NCI-H1092 treated with DMSO at 0.1 percent for 48 hours (cell line): ENCODE data around the gene GAK.

ENCODE experiments used
- DNase-seq: peaks from one replicate; lab custom pipeline; 2025; lab: John Stamatoyannopoulos, UW

The GAK gene

DNA sequence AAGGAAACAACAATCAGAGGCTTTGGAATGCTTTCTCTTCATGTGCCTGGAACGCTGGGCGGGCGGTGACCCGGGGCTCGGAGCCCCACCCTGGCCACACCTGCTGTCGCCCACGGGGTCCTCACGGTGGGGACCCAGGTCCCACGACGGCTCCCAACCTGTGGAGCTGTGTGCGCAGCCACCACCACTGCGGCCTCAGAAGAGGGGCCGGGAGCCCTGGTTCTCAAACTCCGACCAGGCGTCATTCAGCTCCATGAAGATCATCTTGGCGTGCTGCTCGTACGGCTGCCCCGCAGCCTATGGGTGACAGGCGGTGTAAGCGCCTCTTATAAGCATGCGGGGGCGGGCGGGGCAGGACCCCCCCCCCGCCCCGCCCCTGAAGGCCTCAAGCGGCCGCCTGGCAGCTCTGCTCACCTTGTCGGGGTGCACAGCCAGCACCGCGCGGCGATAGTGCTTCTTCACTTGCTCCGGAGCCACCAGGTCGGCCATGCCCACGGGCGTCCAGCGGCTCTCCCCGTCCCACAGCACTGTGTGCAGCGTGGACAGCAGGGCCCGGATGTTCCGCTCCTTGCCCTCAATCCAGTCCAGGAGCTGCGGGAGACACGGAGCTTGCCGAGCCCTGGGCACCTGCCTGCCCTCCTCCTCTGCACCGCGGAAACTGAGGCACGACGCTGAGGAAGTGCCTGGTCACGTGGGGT, 82.5 kb downstream of the GAK start:
- DNase-seq = no peak

GRCh38 chr4:848803-849477, 83.2 kb downstream of the GAK start:
- no peak for DNase-seq

GRCh38 chr4:848307-848691, 83.8 kb downstream of the GAK start:
- DNase-seq = no peak

- DNase-seq = no peak
These were observed 86.3 kb downstream of the GAK start for GRCh38 chr4:845836-846251.

GRCh38 chr4:845233-845835, 86.8 kb downstream of the GAK start:
- no peak for DNase-seq

- no peak for DNase-seq
These were observed 87.3 kb downstream of the GAK start for GRCh38 chr4:844752-845232.

- no peak for DNase-seq
These were observed 92.3 kb downstream of the GAK start for GRCh38 chr4:839675-840443.

- DNase-seq = no peak
These were observed 94.3 kb downstream of the GAK start for GRCh38 chr4:837772-838171.

DNA sequence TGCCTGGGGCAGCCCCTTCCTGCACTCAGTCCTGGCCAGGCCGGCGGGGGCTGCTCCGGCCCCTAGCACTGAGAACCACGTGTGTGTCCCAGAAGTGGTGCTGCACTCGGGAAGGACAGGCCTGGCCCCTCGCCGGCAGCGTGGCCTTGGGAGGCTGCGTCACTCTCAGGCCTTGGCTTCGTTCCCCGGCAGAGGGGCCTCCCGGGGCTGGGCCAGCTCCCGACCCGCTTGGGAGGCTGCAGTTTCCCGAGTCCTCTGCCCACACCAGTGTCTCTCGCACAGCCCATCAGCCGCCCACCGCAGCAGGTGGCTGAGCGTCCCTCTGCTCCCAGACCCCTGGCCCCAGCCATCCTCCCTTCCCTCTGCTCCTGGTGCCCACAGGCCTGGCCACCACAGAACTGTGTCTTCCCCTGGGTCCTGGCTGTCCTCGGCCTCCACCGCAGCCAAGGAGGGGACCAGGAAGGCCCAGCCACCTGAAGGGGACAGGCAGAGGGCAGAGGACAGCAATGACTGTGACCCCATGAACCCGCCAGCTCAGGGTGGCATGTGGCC, 95.3 kb downstream of the GAK start:
- DNase-seq = no peak

- no peak for DNase-seq
These were observed 96.1 kb downstream of the GAK start for GRCh38 chr4:836003-836511.

DNA sequence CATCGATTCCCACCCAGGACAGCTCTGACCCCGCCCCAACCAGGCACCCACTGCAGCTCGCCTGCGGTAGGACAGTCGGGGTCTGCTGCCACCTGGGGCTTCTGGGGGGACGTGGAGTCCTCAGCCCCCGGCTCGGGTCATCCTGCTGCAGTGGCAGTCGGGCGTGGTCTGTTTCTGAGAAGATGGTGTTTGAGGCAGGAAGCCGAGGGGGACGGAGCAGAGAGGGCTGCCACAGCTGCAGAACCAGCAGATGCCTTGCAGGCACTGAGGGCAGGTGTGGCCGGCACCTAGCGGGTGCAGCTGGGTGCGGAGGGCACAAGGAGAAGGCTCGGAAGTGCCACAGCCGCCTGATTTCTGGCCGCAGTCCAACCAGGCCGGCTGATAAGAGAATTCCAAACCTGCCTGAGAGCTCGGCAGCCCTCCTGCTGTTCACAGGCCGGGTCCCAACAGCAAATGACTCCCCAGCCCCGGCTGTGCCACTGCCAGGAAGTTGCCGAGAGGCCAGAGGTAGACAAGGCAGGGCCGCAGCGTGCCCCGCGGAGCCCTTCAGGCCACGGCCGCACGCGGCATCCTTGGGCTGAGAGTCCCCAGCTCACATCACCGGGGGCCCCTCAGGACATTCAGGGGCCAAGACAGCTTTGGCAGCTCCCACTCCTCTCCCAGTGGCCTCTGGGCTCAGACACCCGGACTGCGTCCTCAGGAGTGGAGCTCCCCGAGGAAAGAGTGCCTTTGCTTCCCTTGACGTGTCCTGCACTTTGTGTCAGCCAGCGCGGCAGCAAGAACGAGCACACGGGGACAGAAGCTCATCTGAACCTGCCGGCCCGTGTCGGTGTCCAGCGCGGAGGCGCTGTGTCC, 96.7 kb downstream of the GAK start:
- DNase-seq = peak; percentile 53

DNA sequence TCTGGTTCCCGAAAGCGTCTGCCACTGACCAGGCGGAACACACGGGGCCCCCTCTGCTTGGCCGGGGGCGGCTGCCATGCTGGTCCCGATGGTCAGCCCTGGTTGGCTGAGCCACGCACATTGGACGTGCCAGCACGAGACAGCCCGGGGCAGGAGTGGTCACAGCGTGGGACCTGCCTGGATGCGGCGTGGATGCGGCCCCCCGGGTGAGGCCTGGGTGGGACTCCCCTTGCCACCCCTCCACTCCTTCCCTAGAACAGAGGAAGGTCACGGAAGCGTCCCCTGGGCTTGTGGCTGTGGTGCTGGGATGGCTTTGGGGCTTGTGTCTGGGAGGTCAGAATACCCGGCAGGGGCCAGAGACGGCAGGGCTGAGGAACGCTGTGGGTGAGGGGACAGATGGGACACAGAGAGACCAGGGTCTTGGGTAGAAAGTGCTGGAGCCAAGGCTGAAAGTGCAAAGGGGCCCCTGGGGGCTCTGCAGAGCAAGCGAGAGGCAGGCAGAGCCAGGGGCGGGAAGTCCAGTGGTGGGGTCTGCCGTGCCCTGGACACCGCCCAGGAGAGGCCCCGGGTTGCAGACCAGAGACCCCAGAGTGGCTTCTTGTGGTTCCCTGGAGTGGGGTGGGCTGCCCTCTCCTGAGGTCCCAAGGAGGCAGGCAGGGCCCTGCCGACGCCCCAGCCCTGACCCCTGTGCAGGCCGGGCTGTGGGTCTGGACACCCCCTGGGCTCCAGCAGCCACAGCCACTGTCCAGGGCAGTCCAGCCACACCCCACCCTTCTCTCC, 97.6 kb downstream of the GAK start:
- DNase-seq = no peak

DNA sequence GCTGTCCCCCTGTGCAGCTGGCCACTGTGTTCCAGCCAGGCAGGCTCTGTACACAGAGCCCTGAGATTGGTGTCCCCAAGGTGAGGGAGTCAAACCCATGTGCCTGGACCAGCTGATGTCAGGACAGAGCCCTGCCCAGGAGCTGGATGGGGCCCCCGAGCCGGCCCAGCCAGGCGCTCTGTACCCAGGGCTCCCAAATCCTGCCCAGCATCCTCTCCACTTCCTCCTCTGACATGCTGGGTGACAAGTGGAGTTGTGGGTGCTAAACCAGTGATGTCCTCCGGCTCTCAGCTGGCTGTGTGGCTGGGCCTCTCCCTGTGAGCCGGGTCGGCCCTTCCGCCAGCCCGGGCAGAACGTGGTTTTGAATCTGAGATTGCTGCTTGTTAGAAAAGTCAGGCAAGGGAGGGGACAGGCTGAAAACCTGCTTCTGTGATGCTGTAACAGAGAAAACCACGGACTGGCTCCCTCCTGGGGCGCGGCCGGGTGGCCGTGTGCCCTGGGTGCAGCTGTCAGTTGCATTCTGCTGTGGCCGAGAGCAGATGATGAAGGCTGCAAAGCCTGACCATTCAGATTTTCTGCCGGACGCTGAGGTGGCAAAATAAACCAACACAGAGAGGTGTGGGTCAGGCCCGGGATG, 98.3 kb downstream of the GAK start:
- DNase-seq = no peak

- no peak for DNase-seq
These were observed 99.0 kb downstream of the GAK start for GRCh38 chr4:833156-833555.

DNA sequence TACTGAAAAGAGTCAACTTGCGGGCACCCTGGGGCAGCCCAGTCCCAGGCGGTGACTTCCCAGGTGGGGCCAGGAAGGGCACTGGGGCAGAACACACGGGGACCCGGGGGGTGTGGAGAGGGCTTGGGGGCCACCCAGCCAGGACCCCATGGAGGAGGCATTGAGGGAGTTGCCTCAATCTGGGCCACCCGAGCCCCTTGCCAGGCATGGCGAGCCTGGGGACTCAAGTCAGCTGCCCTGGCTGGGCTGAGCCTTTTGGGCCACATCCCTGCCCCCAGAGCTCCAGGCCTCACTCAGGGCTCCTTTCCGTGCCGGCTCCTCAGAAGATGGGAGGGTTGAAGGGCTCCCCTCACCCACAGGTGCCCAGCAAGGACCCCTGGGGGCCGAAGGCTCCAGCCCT, 99.6 kb downstream of the GAK start:
- no peak for DNase-seq

GRCh38 chr4:832108-832507, 100.0 kb downstream of the GAK start:
- no peak for DNase-seq

DNA sequence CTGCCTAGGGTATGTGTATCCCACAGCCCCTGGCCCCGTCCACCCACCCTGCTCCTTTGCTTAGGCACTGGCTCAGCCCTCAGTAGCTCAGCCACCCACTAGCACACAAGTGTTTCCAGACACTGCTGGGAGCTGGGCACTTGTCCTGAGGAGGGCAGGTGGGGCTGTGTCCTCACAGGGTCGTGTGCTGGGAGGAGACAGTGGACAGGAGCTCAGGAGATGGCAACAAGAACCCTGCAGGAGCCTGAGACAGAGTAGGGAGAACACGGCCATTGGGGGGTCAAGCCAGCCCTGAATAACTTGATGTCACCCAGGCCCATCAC, 100.7 kb downstream of the GAK start:
- DNase-seq = no peak

DNA sequence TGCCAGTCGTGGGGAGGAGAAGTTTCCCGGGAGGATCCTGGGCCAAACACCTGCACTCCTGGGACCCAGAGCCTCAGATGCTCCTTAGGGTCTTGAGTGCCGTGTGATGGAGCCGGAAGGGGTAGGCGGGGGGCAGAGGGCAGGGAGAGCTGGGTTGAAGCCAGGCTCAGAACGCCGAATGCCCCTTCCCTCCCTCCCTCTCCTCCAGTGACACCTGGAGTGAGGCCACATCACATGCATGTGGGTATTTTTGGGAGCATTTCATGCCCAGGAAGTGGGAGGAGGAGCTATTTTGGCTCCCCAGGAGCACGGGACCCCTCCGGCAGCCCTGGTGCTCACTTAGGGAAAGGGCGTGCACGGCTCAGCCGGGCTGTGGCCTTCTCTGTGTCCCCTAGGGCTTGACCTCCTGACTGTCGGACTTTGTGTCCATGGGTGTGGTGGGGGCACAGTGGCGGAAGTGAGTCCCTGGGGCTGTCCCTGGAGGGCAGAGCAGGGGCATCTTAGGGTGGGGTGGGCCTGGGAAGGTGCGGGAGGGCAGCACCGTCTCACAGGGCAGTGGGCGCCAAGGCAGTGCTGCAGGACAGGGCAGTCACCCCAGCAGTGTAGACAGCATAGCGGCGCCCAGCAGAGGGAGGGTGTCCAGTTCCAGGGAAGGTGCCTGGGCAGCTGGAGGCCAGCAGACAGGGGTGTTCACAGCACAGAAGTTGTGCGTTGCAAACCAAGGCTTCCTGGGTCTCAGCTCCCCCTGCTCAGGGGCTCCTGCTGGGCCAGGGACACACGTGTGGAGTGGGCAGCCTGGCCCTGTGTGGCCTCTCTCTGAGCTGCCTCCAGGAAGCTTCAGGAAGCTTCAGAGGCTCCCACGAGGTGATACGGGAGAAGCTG, 101.3 kb downstream of the GAK start:
- no peak for DNase-seq
